ENCODE measurements around the gene UBE2C.

DNA sequence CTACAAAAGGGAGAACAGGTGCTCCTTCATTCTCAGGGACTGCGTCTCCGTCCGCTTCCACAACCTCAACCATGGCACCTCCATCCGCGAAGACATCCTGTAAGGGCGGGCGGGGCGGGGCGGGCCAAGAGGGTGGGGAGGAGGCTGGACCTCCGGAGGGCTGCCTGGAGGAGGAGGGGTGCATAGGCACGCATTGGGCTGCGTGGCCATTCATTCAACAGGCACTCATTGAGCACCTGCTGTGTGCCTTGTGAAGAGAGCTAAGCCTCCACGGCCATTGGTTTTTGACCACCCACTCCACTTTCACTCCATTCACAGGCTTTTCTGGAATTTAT lies 45.4 kb downstream of the UBE2C start:
- TF ChIP-seq ESRRG (CRISPR knock-in tag; IDR thresholded peaks at IDR 0.05) (no peak), ZFP30 (CRISPR knock-in tag; IDR thresholded peaks at IDR 0.05) (no peak), GLIS3 (CRISPR knock-in tag; IDR thresholded peaks at IDR 0.05) (no peak), OSR1 (CRISPR knock-in tag; IDR thresholded peaks at IDR 0.05) (no peak), CSDC2 (CRISPR knock-in tag; IDR thresholded peaks at IDR 0.05) (no peak), ARNTL (CRISPR knock-in tag; IDR thresholded peaks at IDR 0.05; ENCODE audit: borderline replicate concordance, low read depth) (no peak), RARB (CRISPR knock-in tag; IDR thresholded peaks at IDR 0.05) (no peak), ZFP3 (CRISPR knock-in tag; IDR thresholded peaks at IDR 0.05) (no peak)
- TF ChIP-seq, protein P1, sequence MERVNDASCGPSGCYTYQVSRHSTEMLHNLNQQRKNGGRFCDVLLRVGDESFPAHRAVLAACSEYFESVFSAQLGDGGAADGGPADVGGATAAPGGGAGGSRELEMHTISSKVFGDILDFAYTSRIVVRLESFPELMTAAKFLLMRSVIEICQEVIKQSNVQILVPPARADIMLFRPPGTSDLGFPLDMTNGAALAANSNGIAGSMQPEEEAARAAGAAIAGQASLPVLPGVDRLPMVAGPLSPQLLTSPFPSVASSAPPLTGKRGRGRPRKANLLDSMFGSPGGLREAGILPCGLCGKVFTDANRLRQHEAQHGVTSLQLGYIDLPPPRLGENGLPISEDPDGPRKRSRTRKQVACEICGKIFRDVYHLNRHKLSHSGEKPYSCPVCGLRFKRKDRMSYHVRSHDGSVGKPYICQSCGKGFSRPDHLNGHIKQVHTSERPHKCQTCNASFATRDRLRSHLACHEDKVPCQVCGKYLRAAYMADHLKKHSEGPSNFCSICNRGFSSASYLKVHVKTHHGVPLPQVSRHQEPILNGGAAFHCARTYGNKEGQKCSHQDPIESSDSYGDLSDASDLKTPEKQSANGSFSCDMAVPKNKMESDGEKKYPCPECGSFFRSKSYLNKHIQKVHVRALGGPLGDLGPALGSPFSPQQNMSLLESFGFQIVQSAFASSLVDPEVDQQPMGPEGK (CRISPR knock-in tag; IDR thresholded peaks at IDR 0.05; ENCODE audit: borderline replicate concordance), result no peak

All from SK-N-SH treated with all-trans-retinoic acid at 6 μM for 48 hours (cell line).